TTC549 (cell line): ENCODE measurements around the gene FRMPD1.
"Not testable (repeated sequence)": the region's sequence is repeated elsewhere in the genome, so short reads cannot be mapped to it uniquely, and the experiment has no call there.

ENCODE experiments used
- FAIRE-seq: peaks from 2 replicates; lab custom pipeline; 2012; peaks lifted over from hg19 to GRCh38; lab: Jason Lieb, UNC

Gene FRMPD1

DNA sequence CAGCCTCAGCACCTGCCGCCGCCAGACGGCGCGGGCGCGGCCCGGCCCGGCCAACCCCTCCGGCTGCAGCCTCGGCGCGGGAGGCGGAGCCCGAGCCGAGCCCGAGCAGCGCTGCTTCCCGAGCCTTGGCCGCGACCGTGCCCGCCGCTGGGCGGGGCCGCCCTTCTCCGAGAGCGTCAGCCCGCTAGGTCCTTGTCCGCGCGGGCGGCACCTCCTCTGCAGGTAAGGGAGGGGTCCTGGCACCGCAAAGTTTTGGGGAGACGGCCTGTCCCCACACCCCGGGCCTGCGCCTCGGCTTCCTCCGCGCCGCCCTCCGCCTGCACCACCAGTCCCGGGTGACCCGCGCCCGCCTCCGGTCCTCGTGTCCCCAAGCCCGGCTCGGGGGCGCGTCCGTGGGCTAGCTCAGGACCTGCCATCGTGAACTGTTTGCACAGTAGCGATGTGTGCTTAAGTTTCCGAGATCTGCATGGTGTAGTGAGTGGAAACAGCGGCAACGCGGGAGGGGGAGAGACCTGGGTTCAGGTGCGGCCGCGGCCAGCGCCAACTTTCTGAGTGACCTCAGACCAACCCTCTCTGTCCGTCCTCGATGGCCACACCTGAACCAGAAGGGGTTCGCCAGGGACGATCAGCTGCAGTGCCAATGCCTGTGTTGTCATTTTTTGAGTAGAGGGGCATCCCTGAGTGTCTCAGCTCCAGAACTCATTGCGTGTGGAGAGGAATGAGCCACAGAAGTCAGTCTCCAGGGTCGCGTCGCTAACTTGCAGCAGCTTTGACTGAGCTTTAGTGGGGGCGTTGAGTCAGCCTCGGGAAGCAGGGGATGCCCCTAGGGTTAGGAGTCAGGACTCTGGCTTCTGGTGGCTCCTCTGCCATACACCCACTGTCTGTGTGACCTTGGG lies at the start of gene FRMPD1:
Gene FRMPD1, plus strand, starts transcription at position 82 of the 896 bp plus-strand sequence. CDS start 41,688 bp downstream, outside the sequence.
- FAIRE-seq: no peak

- FAIRE-seq: not testable (repeated sequence)
Measured at GRCh38 chr9:37602061-37602460, 48.7 kb upstream of the FRMPD1 start.

DNA sequence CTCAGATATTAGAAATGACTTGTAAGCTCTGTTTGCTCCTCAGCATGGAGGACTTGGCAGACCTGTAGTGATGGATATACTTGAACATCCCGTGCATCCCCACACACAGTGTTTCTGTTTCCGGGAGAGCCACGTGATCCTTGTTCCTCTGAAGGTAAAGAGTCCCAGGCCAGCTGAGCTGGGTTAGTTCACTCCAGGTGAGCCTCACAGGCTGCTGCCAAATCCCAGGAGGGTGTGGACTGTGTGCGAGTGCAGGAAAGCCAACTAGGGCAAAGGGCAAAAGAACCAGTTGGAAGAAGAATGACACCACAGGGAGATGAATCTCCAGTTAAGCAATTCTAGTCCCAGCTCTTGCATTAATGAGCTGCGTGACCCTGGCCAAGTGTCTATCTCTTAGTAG lies 47.9 kb upstream of the FRMPD1 start:
- no peak for FAIRE-seq

GRCh38 chr9:37604296-37604695 lies 46.5 kb upstream of the FRMPD1 start:
- no peak for FAIRE-seq

GRCh38 chr9:37608250-37608649 lies 42.5 kb upstream of the FRMPD1 start:
- no peak for FAIRE-seq

- FAIRE-seq: no peak
Measured at GRCh38 chr9:37609735-37610397, 40.9 kb upstream of the FRMPD1 start.

DNA sequence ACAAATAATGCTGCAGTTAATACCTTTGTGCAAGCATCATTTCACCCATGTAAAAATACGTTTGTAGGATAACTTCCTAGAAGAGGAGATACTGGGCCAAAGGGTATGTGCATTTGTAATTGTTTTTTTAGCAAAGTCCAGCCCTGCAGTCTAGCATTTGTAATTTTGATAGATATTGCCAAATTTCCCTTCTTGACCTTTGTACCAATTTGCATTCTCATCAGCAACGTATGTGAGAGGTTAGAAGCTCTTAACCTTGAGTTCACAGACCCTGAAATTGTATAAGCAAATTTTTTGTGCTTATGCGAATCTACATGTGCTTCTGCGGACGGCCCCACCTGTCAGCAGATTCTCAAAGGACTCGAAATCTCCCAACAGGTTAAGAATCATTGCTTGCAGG lies 39.7 kb upstream of the FRMPD1 start:
- FAIRE-seq: no peak

GRCh38 chr9:37611961-37612360 lies 38.8 kb upstream of the FRMPD1 start:
- no peak for FAIRE-seq

DNA sequence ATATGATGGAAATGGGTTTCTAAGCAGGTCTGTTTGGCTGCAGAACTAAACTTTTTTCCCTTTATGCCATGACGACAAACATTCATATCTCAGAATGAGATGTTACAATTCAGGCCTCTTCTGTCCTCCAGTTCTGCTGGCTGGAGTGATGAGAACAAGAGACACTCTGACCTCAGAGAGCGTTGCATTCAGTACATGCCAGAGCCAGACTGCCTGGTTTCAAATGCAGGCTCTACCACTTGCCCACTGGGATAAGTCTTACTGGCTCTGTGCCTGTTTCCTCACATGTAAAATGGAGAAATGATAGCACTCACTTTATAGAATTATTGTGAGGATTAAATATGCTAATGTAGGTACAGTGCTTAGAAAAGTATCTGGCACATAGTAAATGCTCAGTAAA lies 33.6 kb upstream of the FRMPD1 start:
- no peak for FAIRE-seq

- FAIRE-seq: no peak
Measured at GRCh38 chr9:37617832-37618231, 32.9 kb upstream of the FRMPD1 start.

- no peak for FAIRE-seq
Measured at GRCh38 chr9:37618817-37619216, 31.9 kb upstream of the FRMPD1 start.

DNA sequence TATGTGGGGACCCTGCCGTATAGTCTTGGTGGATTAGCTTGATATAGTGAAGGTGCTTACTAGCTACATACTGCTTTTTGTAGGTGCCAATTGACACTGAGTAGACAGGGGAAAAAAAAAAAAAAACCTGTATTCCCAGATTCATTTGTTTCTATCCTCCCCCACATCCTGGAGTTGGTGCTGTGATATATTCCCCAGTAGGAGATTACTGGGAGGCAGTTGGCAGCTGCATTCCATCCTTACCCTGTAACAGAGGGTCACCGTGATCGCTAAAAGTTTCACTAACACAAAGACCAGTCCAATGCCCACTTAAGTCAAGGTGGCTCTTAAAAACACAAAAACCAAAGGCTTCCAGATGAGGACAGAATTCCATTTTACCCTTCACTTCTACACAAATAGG lies 30.9 kb upstream of the FRMPD1 start:
- FAIRE-seq: no peak

GRCh38 chr9:37620396-37620795 lies 30.4 kb upstream of the FRMPD1 start:
- no peak for FAIRE-seq

- no peak for FAIRE-seq
Measured at GRCh38 chr9:37621273-37622121, 29.3 kb upstream of the FRMPD1 start.

- no peak for FAIRE-seq
Measured at GRCh38 chr9:37622462-37622861, 28.3 kb upstream of the FRMPD1 start.

GRCh38 chr9:37623267-37623666 lies 27.5 kb upstream of the FRMPD1 start:
- FAIRE-seq: no peak

DNA sequence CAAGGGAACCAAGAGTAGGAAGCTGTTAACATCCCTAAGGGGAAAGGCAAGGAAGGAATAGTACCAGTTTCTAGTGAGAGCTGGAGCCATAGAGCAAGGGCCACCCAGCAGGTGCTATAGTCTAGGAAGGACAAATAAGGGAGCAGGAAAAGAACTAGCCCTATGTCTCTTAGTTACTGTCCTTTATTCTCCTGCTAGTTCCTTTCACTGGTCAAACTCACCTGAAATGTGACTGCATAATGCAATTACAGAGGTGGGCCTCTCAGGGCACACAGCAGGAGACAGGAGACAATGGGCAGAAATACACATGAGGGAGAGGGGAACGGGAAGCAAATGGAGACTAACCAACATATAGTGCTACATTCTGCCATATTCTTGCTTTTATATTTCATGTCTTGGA lies 26.7 kb upstream of the FRMPD1 start:
- FAIRE-seq: no peak

GRCh38 chr9:37625036-37625757 lies 25.6 kb upstream of the FRMPD1 start:
- no peak for FAIRE-seq

GRCh38 chr9:37625758-37626147 lies 25.0 kb upstream of the FRMPD1 start:
- FAIRE-seq: no peak

- no peak for FAIRE-seq
Measured at GRCh38 chr9:37626708-37627292, 24.0 kb upstream of the FRMPD1 start.

DNA sequence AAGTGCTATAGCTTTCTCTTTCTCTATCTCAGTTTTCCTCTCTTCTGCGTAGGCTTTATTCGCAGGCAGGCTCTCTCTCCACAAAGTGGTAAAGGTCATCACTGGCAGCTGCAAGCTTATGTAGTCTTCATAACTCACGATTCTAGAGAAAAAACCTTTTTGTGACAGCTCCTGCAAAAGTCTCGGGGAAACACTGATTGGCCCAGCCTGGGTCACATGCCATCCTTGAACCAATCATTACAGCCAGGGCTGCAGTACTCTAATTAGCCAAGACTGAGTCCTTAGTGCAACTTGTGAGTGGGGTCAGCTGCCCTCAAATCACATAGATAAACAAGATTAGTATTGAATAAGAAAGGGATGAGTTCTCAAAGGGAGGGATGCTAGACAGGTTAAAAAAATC lies 18.3 kb upstream of the FRMPD1 start:
- FAIRE-seq: no peak

DNA sequence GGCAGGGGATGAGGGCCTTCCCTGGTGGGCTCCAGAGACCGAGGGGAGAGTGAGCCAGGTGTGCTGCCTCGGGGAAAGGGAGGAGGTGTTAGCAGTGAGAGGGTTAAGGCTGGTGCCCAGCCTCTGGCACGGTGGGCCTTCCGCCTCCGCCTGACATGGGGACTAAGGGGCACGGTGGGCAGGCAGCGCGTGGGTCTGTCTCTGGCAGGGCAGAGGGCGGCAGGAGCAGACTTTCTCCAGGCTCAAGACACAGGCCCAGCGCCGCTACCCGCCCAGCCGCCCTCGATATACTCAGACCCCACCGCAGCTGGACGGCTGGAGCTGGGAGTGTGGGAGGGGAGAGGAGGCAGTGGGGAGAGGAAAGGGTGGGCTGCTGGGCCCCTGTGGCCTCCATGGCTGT lies 14.9 kb upstream of the FRMPD1 start:
- FAIRE-seq: no peak
